SK-N-SH treated with all-trans-retinoic acid at 6 μM for 48 hours (cell line): ENCODE results near the gene DYNLT1.
"Not testable (repeated sequence)": the region's sequence is repeated elsewhere in the genome, so short reads cannot be mapped to it uniquely, and the experiment has no call there.

Experiments used
- ATAC-seq: fragments of 200-7000 bp; cut with Tn5 transposase; 3 replicates; pipeline ENCODE4 v1.9.1; 2020; ENCODE audit warnings: mild to moderate bottlenecking, moderate library complexity
- ARNTL ChIP-seq: fragments of 450-650 bp; formaldehyde crosslinking; IDR thresholded peaks from 2 replicates; pipeline ENCODE4 v1.5.0; 2020; ENCODE audit warnings: low read depth, mild to moderate bottlenecking, moderate library complexity, borderline replicate concordance
- BACH2 ChIP-seq: fragments of 250-450 bp; sonication (Bioruptor Pico); IDR thresholded peaks from 2 replicates; pipeline ENCODE4 v1.9.0; 2021; ENCODE audit warnings: mild to moderate bottlenecking, borderline replicate concordance
- CREB5 ChIP-seq: fragments of 250-450 bp; sonication (Bioruptor Pico); IDR thresholded peaks from 2 replicates; pipeline ENCODE4 v1.5.1; 2020; ENCODE audit warnings: low read depth, mild to moderate bottlenecking, moderate library complexity
- CSDC2 ChIP-seq: fragments of 250-450 bp; sonication (Bioruptor Pico); IDR thresholded peaks from 2 replicates; pipeline ENCODE4 v1.5.0; 2020; ENCODE audit warnings: mild to moderate bottlenecking, moderate library complexity
- CSRNP3 ChIP-seq: fragments of 250-450 bp; sonication (Bioruptor Pico); IDR thresholded peaks from 2 replicates; pipeline ENCODE4 v1.5.1; 2021; ENCODE audit warnings: mild to moderate bottlenecking, moderate library complexity
- ESRRG ChIP-seq: fragments of 250-450 bp; sonication (Bioruptor Pico); IDR thresholded peaks from 2 replicates; pipeline ENCODE4 v1.6.1; 2021; ENCODE audit warnings: mild to moderate bottlenecking
- GLIS3 ChIP-seq: fragments of 250-450 bp; sonication (Bioruptor Pico); IDR thresholded peaks from 2 replicates; pipeline ENCODE4 v1.5.0; 2020; ENCODE audit warnings: mild to moderate bottlenecking, moderate library complexity
- ISL1 ChIP-seq: fragments of 250-450 bp; sonication (Bioruptor Pico); IDR thresholded peaks from 2 replicates; pipeline ENCODE4 v2.1.2; 2022; ENCODE audit warnings: mild to moderate bottlenecking, moderate library complexity
- PATZ1 ChIP-seq: fragments of 250-450 bp; sonication (Bioruptor Pico); IDR thresholded peaks from 2 replicates; pipeline ENCODE4 v1.8.0; 2020; ENCODE audit warnings: mild to moderate bottlenecking, moderate library complexity, borderline replicate concordance
- POU6F1 ChIP-seq: fragments of 250-450 bp; sonication (Bioruptor Pico); IDR thresholded peaks from 2 replicates; pipeline ENCODE4 v1.8.0; 2021; ENCODE audit warnings: low read depth, mild to moderate bottlenecking, moderate library complexity, borderline replicate concordance
- PPARA ChIP-seq: fragments of 250-450 bp; sonication (Bioruptor Pico); IDR thresholded peaks from 2 replicates; pipeline ENCODE4 v1.5.0; 2020; ENCODE audit warnings: mild to moderate bottlenecking, borderline replicate concordance
- RARB ChIP-seq: fragments of 250-450 bp; sonication (Bioruptor Pico); IDR thresholded peaks from 2 replicates; pipeline ENCODE4 v1.8.0; 2021; ENCODE audit warnings: mild to moderate bottlenecking, moderate library complexity
- SNAI2 ChIP-seq: fragments of 250-450 bp; sonication (Bioruptor Pico); IDR thresholded peaks from 2 replicates; pipeline ENCODE4 v1.5.0; 2020; ENCODE audit warnings: mild to moderate bottlenecking, moderate library complexity
- TCF4 ChIP-seq: fragments of 250-450 bp; sonication (Bioruptor Pico); IDR thresholded peaks from 2 replicates; pipeline ENCODE4 v1.8.0; 2021; ENCODE audit warnings: mild to moderate bottlenecking, moderate library complexity, borderline replicate concordance
- TOX ChIP-seq: fragments of 250-450 bp; sonication (Bioruptor Pico); IDR thresholded peaks from 2 replicates; pipeline ENCODE4 v1.8.0; 2021; ENCODE audit warnings: mild to moderate bottlenecking, moderate library complexity, borderline replicate concordance
- TSHZ2 ChIP-seq: fragments of 250-450 bp; sonication (Bioruptor Pico); IDR thresholded peaks from 2 replicates; pipeline ENCODE4 v1.5.0; 2020; ENCODE audit warnings: mild to moderate bottlenecking, moderate library complexity
- ZFP3 ChIP-seq: fragments of 250-450 bp; sonication (Bioruptor Pico); IDR thresholded peaks from 2 replicates; pipeline ENCODE4 v1.5.0; 2020; ENCODE audit warnings: mild to moderate bottlenecking, moderate library complexity
- ZFP30 ChIP-seq: fragments of 450-650 bp; formaldehyde crosslinking; IDR thresholded peaks from 2 replicates; pipeline ENCODE4 v1.5.0; 2022; ENCODE audit warnings: mild to moderate bottlenecking, moderate library complexity
- ZNF565 ChIP-seq: fragments of 450-650 bp; formaldehyde crosslinking; conservative IDR thresholded peaks from 2 replicates; pipeline ENCODE4 v1.5.0; 2020; ENCODE audit warnings: low read depth, mild to moderate bottlenecking, moderate library complexity
- ZNF70 ChIP-seq: fragments of 450-650 bp; formaldehyde crosslinking; IDR thresholded peaks from 2 replicates; pipeline ENCODE4 v1.5.0; 2020; ENCODE audit warnings: mild to moderate bottlenecking, moderate library complexity

The DYNLT1 gene

GRCh38 chr6:158621694-158622544 lies 22.6 kb downstream of the DYNLT1 start:
- TF ChIP-seq TCF4 (peak; percentile 68; the same call in 1 of the 2 replicates), BACH2 (no peak)

GRCh38 chr6:158620963-158621693 lies 23.4 kb downstream of the DYNLT1 start:
- peak; percentile 43; the same call in 2 of the 3 replicates for ATAC-seq
- TF ChIP-seq TOX (CRISPR knock-in tag) (no peak), ZFP3 (no peak), GLIS3 (CRISPR knock-in tag) (no peak), TSHZ2 (no peak), CREB5 (no peak), ESRRG (CRISPR knock-in tag) (no peak), CSRNP3 (CRISPR knock-in tag) (no peak), POU6F1 (CRISPR knock-in tag) (no peak), ZFP30 (CRISPR knock-in tag) (no peak), ARNTL (no peak), ISL1 (CRISPR knock-in tag) (no peak), PPARA (CRISPR knock-in tag) (no peak), BACH2 (no peak), PATZ1 (CRISPR knock-in tag) (no peak), ZNF70 (CRISPR knock-in tag) (no peak)
- TF ChIP-seq, all 23 proteins: peak for 0

More at GRCh38 chr6:158621694-158622544, 22.6 kb downstream of the DYNLT1 start:
- ATAC-seq: peak; percentile 59

GRCh38 chr6:158619922-158620801 lies 24.4 kb downstream of the DYNLT1 start:
- no peak for ATAC-seq
- no peak for TF ChIP-seq PPARA (CRISPR knock-in tag)
- no peak for TF ChIP-seq ESRRG (CRISPR knock-in tag)
- TF ChIP-seq ARNTL: no peak
- TF ChIP-seq ZNF565: no peak
- no peak for TF ChIP-seq SNAI2 (CRISPR knock-in tag)
- TF ChIP-seq TCF4: no peak
- no peak for TF ChIP-seq BACH2
- TF ChIP-seq CREB5: no peak
- no peak for TF ChIP-seq RARB (CRISPR knock-in tag)
- TF ChIP-seq ZNF70 (CRISPR knock-in tag): no peak
- TF ChIP-seq CSDC2 (CRISPR knock-in tag): no peak
- TF ChIP-seq POU6F1 (CRISPR knock-in tag): no peak

GRCh38 chr6:158618289-158618688 lies 26.3 kb downstream of the DYNLT1 start:
- not testable (repeated sequence) for ATAC-seq

- ATAC-seq: not testable (repeated sequence)
Measured at GRCh38 chr6:158614606-158615005, 29.9 kb downstream of the DYNLT1 start.
